Right kidney (tissue), 1 donor: Measurements from ENCODE around the gene TSPAN17.

ENCODE experiments used
- DNase-seq: peaks from one replicate; pipeline ENCODE4 v3.0.0-alpha.2; 2016

The TSPAN17 gene

DNA sequence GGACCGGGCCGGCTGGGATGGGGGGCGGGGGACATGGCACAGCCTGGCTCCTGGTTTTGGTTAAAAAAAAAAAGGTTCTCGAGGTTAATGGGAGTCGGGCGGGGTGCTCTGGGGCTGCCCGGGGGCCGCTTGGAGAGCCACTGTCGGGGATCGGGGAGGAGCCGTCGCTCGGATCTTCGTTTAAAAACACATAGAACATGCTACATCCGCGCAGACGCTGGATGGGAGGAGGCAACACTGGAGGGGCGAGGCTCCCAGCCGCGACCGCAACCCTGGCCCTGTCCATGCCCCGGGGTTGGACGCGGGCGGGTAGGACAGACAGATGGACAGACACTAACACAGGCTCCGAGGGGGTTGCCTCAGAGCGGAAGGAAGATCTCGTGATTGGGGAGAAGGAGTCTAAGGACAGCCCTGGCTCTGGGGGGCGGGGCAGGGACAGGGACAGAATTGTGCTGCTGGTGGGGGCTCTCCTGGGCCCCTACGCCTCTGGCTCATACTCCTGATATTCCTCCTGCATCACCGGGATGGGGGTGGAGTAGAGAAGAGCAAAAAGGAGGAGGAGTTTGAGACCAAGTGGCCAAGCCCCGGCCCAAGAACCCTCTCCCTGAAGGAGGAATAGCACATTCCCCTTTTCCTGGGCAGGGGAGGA lies 26.8 kb upstream of the TSPAN17 start:
- DNase-seq = no peak

DNA sequence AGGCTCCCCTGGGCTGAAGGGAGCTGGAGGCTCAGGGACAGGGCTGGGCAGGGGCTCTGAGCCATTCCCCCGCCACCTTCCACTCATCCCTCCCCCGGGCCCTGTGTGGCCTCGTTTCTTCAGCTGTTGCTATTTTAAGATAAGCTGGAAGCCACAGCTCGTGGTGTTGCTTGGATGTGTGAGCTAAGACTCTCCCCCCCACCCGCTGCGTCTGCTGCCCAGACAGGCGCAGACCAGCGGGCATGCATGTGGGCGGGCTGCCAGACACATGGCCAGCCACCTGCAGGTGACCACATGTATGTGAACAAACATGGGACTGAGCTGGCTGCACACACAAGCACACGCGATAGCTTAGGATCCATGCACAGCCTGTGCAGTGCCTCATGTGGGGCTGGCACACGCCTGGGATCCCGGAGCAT lies 25.6 kb upstream of the TSPAN17 start:
- DNase-seq = no peak

DNA sequence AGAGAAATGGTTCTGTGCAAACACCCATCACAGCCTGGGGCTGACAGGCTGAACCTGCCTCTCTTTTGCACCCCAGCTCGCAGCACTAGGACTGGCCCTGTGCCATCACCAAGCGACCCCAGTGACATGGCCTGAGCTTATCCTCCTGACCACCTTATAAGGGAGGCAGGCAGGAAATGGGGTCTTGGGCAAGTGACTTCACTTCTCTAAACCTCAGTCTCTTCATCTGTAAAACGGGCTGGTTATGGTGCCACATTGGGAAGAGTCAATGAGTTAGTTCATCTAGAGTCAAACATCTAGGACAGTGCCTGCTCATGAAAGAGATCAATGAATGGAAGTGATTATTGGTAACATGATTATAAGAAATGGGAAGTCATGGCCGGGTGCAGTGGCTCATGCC lies 23.1 kb upstream of the TSPAN17 start:
- no peak for DNase-seq

DNA sequence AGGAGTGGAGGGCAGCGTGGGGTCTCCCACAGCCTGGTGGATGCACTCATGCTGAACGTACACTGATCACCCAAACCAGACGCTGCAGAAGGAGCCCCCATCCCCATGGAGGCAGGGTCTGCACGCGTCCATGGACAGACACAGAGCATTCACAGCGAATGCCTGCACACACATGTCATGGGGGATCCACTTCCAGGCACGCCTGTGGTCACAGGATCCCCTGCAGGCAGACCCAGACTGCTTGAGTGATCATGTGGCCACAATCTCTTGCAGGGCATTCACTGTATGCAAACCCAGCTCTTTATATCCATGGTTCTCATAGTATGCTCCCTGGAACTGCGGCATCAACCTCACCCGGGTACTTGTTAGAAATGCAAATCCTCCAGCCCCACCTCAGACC lies 22.3 kb upstream of the TSPAN17 start:
- DNase-seq = no peak

DNA sequence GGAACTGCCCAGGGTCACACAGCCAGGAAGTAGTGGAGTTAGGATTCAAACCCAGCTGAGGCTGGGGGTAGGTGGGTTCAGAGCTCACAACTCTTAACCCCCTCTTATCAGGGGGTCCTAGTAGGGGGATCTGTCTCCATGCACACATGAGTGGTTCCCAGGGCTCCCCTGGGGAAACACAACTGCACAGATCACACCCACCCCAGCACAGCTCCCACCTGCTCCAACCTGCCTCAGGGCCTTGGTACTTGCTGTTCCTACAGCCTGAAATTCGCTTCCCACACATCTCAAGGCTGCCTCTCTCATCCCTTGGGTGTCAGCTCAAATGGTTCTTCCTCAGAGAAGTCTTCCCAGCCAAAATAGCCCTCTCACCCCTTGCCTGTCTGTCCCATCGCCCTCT lies 21.8 kb upstream of the TSPAN17 start:
- no peak for DNase-seq

DNA sequence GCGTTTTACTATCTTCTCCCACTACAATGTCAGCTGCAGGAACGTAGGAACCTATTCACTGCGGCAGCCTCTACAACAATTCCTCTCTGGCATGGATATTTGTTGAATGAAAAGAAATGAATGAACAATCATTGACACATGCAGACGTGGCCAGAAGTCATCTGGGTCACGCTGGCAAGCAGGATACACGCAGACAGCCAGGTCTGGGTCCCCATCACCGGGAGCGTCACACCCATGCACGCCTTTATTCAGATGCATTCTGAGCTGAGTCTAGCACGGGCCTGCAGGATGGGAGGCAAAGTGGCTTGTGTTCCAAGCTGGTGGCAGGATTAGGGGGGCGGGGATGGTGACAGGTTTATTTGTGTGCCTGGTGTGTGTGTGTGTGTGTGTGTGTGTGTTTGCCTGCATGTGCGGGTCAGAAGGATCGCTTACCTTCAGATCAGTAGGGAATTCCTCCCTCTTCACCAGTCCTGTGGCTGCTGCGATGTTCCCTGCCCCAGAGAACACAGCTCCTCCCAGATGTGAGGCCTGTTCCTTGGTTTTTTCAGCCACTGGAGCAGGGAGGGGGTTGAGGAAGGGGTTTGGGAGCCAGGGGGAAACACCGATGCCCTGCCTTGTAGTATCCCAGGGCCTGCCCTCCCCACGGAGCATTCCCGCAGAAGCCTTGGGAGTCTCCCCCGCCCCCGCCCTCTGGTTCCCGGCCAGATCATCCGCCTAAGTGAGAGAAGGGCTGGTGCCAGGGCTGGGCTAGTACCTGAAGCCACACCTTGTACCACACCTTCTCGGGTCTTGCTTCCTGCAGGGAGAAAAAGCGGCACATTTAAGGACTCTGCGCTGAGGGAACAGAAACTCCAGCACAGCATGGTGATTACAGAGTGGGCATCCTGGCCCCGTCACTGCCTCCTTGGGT lies 21.1 kb upstream of the TSPAN17 start:
- no peak for DNase-seq

DNA sequence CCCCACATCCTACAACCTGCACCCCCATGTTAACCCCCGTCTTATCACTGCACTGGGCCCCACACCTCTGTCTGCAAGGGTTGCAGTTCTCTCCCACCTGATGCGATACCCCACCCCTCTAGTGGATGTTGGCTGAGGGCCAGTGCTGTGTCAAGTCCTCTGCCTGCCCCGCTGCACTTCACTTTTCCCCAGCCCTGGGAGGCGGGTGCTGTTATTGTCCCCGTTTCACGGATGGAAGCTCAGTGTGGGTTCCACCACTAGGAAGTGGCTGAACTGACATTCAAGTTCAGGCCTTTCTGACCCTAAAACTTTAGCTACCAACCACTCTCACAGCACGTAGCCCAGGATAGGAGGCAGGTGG lies 20.4 kb upstream of the TSPAN17 start:
- no peak for DNase-seq

DNA sequence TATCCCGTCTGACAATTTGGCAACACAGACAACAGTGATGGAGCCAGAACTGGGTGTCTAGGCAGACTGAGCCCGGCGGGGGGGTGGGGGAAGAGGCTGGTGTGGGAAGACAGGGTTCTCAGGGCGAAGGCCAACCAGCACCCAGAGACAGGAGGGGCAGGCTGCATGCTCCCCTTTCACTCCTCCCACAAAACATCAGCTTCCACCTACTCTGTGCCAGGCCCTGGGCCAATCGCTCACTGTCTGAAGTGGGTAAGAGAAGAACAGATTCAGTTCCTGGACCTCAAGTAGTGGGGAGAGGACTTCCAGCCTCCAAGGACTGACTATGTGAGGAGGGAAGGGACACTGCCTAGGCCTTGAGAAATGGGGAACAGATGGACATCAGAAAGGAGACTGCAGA lies 19.7 kb upstream of the TSPAN17 start:
- DNase-seq = no peak

DNA sequence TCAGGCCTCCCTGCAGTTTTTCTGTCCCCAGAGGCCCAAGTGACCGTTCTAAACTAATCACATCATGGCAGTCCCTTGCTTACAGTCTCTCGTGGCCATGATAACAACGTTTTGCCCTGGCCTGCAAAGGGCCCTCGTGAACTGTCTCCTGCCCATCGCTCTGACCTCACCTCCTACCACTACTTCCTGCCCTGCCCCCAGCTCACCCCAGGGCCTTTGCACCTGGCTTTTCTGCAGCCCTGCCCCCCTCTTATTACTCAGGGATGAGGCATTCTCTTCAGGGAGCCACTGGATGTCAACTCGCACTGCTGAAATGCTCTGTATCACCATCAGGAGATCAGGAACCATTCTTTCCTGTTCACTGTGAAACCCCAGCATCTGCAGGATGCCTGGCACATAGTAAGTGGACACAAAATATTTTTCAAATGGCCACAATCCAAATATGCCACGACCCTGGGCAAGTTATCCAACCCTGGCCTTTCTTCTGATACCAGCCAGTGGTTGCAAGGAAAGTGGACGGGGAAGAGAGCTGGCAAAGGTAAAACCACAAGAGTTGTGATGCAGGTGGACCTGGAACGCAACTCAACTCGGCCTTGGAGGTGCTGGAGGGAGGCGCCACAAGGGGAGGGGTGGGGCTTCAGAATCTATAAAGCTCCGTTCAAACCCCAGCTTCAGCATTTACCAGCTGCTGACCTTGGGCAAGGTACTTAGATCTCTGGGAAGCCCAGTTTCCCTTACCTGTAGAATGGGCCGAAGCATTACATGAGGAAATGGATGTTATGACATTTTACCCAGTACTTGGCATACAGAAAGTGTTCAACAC lies 18.7 kb upstream of the TSPAN17 start:
- DNase-seq = no peak

DNA sequence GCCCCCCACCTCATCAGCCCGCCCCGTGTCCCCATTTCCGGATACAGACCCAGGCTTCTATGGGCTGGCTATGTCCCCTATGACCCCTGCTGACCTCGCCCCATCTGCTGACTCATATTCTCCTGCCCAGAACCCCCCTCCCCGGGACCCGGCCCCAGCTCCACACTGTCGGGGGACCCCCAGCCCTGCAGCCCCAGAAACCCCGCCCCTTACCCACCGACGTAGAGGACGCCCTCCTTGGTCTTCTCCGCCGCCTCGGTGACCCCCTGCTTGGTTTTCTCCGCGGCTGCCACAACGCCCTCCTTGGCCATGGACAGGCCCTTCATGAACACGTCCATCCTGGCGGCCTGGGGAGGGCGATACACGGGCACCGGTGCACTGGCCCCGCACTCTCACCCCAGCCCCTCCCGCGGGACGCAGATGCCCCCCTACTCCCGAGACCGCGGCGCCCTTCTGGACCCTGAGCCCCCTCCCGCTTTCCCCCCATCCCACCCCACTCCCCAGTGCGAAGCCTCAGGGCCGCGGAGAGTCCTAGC lies 17.9 kb upstream of the TSPAN17 start:
- DNase-seq = no peak

DNA sequence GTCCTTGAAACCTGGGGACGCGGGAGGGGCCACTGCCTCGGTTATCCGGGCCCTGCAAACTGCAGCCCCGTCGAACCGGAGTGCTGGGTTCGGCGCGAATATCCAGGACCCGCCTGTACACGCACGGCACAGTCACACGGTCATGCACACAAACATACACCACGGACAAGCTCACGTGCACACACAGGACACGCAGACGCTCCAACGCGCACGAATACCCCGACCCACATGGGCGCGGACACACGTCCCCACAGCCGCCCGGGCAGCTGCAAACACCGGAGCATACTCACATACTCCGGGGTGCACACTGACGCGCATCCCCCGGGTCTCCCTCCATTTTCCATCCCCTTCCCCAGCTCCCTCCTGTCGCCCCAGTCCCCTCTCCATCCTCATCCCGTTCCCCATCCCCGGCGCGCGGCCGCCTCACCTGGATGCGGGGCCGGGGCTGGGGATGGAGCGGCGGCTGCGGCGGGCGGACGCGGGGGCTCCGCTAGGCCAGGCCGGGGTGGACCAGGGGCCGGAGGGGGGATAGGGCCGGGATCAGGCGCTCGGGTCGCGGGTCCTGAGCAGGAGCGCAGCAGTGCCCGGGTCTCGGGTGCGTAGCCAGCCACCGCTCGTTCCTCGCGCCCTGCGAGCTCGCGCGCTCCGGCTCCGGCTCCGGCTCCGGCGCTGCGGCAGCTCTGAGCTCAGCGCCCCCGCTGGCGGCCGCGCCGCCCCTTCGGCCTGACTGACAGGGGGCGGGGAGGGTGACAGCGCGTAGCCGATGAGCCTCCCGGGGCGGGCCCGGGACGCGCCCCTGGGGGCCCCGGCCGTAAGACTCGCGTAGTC lies 17.2 kb upstream of the TSPAN17 start, which contains the start of the genes EIF4E1B and SNCB:
EIF4E1B (plus strand) TSS at position 823 of the 828 bp plus-strand sequence. CDS start 12,113 bp downstream, outside the sequence.
SNCB (minus strand) TSS at position 682 of the 828 bp plus-strand sequence. CDS start 880 bp downstream, outside the sequence.
- peak; percentile 79 for DNase-seq

DNA sequence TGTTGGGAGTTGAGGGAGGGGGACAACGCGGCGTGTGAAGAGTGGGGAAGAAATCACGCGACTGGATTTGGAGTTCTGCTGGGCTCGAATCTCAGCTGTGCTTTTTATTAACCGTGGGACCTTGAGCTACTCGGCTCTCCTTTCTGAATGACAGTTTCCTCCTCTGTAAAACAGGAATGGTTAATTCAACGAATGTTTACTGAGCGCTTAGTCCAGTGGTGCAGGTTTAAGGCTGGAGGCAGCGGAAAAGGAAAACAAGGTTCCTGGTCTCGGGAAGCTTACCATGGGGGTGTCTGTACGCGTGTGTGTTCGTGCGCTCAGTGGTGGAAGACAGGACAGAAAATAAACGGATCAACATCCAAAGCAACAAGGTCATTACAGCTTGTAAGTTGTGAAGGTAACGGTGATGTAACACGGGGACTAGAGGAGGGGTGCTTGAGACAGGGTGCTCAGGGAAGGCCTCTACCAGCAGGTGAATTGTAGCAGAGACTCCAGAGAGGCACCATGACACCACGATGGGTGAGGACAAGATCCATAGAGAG lies 16.5 kb upstream of the TSPAN17 start:
- DNase-seq = no peak

DNA sequence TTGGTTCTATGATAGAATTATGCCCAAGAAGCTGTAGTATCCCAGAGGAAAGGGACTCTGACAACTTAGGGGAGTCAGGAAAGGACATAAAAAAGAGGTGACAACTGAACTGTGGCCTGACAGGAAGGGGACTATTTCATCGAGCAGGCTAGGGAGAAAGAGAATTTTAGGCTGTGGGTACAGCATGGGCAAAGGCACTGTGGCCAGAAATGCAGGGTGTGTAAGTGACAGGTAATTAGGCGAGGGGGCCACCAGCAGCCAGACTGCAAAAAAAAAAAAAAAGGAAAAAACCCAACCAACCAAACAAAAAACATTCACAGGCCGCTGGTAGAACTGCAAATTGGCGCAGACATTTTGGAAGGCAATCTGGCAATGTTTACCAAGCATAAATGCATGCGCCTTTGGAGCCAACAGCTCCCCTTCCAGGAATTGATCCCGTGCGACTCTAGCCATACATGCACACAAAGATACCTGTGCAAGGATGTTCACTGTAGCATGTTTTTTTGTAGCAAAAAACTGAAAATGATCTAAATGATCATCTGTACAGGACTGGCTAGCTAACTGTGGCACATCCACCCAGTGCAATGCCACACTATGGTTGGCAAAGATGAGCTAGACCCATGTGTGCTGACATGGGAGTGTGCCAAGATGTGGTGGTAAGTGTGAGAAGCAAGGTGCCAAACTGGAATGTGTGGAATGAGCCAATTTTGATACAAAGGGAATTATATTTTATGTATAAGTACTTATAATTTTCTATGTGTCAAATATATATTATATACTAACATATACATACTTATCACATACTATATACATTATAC lies 15.7 kb upstream of the TSPAN17 start:
- DNase-seq = no peak

DNA sequence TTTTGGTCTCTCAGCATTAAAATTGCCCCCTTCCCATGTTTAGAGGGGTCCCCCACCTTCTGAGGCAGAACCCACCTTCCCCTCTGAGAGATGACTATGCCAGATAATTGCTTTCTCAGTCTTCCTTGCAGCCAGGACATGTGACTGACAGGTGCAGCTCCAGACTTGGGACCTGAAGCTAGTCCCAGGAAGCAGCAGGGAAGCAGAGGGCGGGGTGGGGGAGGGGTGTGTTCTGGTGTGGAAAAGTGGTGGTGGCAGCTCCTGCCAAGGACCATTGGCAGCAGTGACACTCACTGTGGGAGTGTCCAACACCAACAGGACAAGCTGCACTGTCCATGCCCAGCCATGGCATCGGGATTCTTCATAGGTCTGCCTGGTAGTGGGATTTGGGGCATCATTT lies 14.5 kb upstream of the TSPAN17 start:
- no peak for DNase-seq

DNA sequence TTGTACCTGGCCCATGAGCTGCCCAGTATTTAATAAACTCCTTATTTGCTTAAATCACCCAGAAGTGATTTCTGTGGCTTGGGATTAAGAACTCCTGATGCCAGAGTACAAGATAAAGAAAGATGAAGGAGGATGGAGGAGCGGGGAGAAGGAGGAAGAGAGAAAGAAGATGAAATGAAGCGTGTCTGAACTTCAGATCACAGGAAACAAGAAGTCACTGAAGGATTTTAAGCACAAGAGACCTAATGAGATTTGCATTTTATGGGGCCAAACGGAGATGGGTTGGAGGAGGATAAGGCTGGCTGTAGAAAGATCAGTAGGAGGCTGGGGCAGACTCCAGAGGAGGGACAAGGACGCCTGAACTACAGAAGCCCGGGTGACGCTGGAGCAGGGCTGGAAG lies 13.7 kb upstream of the TSPAN17 start:
- no peak for DNase-seq

DNA sequence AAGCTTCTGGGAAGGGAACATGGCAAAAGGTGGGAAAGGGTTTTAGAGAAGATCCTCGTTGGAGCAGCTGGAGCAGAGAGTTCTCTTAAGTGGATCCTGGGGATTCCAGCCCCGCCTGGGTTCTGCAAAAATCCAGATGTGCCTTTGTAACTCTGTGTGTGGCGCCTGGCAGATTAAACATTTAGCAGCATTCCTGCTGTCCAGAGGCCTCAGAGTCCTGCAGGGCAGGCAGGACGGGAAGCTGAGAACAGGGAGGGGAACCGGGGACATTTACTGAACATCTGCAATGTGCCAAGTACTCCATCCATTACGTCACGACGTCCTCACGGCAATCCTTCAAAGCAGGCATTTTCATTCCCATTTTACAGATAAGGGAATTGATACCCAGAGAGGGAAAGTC lies 10.9 kb upstream of the TSPAN17 start:
- no peak for DNase-seq

DNA sequence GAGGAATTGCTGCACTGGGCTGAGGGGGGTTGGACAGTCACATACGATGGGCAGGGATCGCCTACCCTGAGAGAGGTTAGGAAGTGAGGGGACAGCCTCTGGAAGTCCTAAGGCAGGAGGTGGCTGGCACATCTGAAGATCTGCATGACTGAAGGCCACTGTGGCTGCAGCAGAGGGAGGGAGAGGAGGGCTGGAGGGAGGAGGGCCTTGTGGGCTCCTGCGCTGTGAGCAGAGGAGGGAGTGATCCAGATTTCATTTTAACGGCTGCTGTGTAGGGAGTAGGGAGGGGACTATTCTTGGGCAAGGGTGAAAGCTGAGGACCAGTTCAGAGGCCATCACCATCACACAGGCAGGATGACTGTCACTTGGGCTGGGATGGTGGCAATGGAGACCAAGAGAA lies 9.7 kb upstream of the TSPAN17 start:
- no peak for DNase-seq

DNA sequence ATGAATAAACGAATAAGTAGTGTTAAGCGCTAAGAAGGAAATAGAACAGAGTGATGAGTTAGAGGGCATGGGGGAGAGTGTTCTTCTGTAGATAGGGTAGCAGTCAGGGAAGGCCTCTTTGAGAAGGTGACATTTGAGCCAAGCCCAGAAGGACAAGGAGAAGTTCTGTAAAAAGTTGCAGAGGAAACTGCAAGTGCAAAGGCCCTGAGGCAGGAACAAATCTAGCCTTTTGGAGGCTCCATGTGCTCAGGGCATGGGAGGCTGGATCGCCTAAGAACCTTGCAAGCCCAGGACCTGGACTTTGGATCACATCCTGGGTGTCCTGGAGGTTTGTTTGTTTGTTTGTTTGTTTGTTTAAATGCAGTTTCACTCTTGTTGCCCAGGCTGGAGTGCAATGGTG lies 8.8 kb upstream of the TSPAN17 start:
- no peak for DNase-seq

DNA sequence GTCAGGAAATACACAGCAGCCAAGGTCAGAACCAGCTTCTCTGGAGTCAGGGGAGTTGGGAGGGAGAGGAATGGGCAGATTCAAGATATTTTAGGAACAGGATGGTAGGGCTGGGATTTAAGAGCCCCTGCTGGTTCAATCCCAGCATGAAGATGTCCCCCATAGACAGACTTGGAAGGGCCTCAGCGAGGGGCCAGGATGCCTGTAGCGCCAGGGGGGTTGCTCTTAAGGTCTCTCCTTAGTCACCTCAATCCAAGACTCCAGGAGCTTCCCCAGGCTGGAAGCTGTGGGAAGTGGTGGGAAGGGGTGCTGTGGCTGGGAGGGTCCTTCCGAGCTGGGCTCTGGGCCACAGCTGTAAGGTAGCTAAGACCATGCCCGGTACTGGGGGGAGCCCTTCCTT lies 8.1 kb upstream of the TSPAN17 start:
- no peak for DNase-seq

DNA sequence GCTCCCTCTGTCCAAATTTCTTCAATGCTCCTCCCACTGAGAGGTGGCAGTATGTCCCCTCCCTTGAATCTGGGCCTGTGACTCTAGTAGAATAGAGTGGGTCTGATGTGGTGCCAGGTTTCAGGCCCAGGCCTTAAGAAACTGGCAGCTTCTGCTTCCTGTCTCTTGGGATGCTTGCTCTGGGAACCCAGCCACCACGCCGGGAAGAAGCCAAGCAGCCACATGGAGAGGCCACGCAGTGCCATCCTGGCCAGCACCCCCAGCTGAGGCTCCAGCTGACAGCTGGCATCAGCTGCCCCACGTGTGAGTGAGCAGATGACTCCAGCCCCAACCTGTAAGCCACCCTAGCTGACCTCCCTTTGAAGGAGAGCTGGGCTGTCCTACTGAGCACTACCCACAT lies 7.3 kb upstream of the TSPAN17 start:
- no peak for DNase-seq
